ENCODE measurements around the gene SLC52A3. TPM values are rescaled to one million over a fixed set of nuclear protein-coding genes. Genes with fewer than 3 reads are reported as not detected.

The SLC52A3 gene
- polyA plus RNA-seq (2012; ENCODE audit: insufficient read length, low read depth): 0.09 TPM

DNA sequence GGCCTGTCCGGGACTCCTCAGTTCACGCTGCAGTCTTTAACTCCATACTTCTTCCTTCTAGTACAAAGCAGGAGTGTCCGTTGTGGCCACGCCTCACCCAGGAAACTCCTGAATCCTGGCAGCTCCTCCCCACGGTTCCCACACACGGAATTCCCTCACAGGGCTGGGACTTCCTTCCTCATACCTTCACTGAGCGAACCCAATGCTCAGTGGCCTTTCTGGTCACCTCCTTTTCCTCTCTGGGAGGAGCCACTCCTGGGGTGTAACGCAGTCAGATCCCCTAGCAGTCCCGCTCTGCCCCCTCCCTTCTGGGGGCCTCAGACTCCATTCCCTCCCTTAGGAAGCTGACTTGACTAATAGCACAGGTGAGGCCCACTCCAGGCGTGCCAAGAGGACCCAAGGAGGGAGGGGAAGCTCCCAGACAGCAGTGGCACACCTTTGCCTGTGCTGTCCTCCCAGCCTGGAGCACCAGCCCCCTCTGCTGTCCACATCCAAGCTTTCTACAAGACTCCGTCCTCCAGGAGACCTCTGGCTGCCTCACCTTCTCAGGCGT is at the start of gene SLC52A3:
TSS of gene SLC52A3 (minus strand) at position 75 of the 553 bp plus-strand sequence. CDS start 2,726 bp downstream, outside the sequence.
- TF ChIP-seq SIN3A (IDR thresholded peaks at IDR 0.05; ENCODE audit: borderline replicate concordance, insufficient read depth, low read length): no peak

DNA sequence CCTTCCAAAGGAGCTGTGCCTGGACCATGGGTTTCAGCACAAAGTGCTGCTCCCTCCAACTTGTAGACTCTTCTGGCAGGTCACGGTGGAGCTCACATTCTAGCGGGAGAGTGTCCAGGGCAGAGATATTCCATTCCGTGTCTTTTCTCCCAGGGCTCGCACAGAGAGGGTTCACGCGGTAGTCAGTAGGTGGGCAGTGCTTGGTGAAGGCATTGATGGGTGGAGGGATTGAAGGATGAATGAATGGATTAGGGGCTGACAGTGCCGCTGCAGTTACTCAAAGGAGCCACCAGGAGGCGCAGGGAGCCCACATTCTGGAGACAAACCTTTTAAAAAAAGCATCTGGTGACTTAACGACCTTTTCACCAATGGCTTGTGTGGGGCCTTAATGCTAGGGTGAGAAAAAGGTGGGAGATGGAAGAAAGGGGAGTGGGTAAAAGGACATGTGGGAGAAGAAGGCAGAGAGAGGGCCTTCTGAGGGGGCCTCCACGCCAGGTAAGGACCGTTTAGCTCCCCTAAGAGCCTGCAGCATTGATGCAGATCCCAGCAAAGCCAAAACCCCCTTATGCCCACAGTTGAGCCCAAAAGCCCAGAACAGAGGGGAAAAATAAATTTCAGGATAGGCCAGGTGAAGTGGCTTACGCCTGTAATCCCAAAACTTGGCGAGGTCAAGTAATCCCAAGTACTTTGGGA is 47.8 kb upstream of the SLC52A3 start:
- TF ChIP-seq SIN3A (IDR thresholded peaks at IDR 0.05; ENCODE audit: borderline replicate concordance, insufficient read depth, low read length): no peak
- TF ChIP-seq POLR2AphosphoS5 (IDR thresholded peaks at IDR 0.05; ENCODE audit: low read depth, low read length): no peak
- no peak for TF ChIP-seq FOXP2 (optimal IDR thresholded peaks at IDR 0.05; ENCODE audit: borderline replicate concordance, extremely low read depth, extremely low read length, insufficient read depth)
- TF ChIP-seq REST (IDR thresholded peaks at IDR 0.05; ENCODE audit: insufficient read depth in 1 of 2, low read depth in 2 of 2, low read length in 2 of 2): no peak
- TF ChIP-seq TAF1 (IDR thresholded peaks at IDR 0.05; ENCODE audit: borderline replicate concordance, insufficient read depth, low read length): no peak

DNA sequence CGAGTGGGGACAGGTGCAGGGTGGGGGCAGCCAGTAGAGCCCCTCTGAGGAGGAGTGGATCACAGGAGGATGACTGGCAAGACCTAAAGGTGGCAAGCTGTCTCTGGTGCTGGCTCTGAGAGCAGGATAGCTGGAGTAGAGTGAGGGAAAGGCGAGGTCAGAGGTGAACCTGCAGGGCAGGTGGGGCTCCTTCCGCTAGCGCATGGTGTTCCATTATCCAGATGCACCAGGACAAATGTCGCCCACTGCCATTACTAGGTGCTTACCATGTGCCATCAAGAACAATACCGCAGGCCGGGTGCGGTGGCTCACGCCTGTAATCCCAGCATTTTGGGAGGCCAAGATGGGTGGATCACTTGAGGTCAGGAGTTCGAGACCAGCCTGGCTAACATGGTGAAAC is 46.9 kb upstream of the SLC52A3 start:
- no peak for TF ChIP-seq TAF1 (IDR thresholded peaks at IDR 0.05; ENCODE audit: borderline replicate concordance, insufficient read depth, low read length)
- no peak for TF ChIP-seq FOXP2 (optimal IDR thresholded peaks at IDR 0.05; ENCODE audit: borderline replicate concordance, extremely low read depth, extremely low read length, insufficient read depth)
- no peak for TF ChIP-seq POLR2AphosphoS5 (IDR thresholded peaks at IDR 0.05; ENCODE audit: low read depth, low read length)
- TF ChIP-seq REST (IDR thresholded peaks at IDR 0.05; ENCODE audit: insufficient read depth in 1 of 2, low read depth in 2 of 2, low read length in 2 of 2): no peak
- no peak for TF ChIP-seq SIN3A (IDR thresholded peaks at IDR 0.05; ENCODE audit: borderline replicate concordance, insufficient read depth, low read length)

- TF ChIP-seq REST (IDR thresholded peaks at IDR 0.05; ENCODE audit: insufficient read depth in 1 of 2, low read depth in 2 of 2, low read length in 2 of 2) (no peak), TAF1 (IDR thresholded peaks at IDR 0.05; ENCODE audit: borderline replicate concordance, insufficient read depth, low read length) (no peak), POLR2AphosphoS5 (IDR thresholded peaks at IDR 0.05; ENCODE audit: low read depth, low read length) (no peak), SIN3A (IDR thresholded peaks at IDR 0.05; ENCODE audit: borderline replicate concordance, insufficient read depth, low read length) (no peak), FOXP2 (optimal IDR thresholded peaks at IDR 0.05; ENCODE audit: borderline replicate concordance, extremely low read depth, extremely low read length, insufficient read depth) (no peak)
These were observed 45.1 kb upstream of the SLC52A3 start for GRCh38 chr20:813390-813789.

GRCh38 chr20:805713-806112 is 37.4 kb upstream of the SLC52A3 start:
- no peak for TF ChIP-seq REST (IDR thresholded peaks at IDR 0.05; ENCODE audit: insufficient read depth in 1 of 2, low read depth in 2 of 2, low read length in 2 of 2)
- TF ChIP-seq TAF1 (IDR thresholded peaks at IDR 0.05; ENCODE audit: borderline replicate concordance, insufficient read depth, low read length): no peak
- no peak for TF ChIP-seq POLR2AphosphoS5 (IDR thresholded peaks at IDR 0.05; ENCODE audit: low read depth, low read length)
- TF ChIP-seq FOXP2 (optimal IDR thresholded peaks at IDR 0.05; ENCODE audit: borderline replicate concordance, extremely low read depth, extremely low read length, insufficient read depth): no peak
- TF ChIP-seq SIN3A (IDR thresholded peaks at IDR 0.05; ENCODE audit: borderline replicate concordance, insufficient read depth, low read length): no peak
